Osteoblast (primary cell): ENCODE measurements around the gene ILK. TPM values are rescaled to one million over a fixed set of nuclear protein-coding genes. Genes with fewer than 3 reads are reported as not detected.

ENCODE experiments used
- DNase-seq: peaks from one replicate; pipeline ENCODE4 v3.0.0; 2011; ENCODE audit warnings: low spot score, mixed read lengths; ENCODE audit not compliant: insufficient read length; ENCODE audit errors: missing footprints
- H2AFZ ChIP-seq: 2 replicates; pipeline ENCODE4 v1.6.0; 2011; ENCODE audit warnings: mild to moderate bottlenecking, low read length
- H3K27ac ChIP-seq: 2 replicates; pipeline ENCODE4 v1.5.1; 2011; ENCODE audit warnings: mild to moderate bottlenecking, low read depth, low read length, moderate library complexity
- H3K27me3 ChIP-seq: 2 replicates; pipeline ENCODE4 v1.6.0; 2012; ENCODE audit warnings: mild to moderate bottlenecking, control low read depth, inconsistent platforms, low read length, moderate library complexity; ENCODE audit not compliant: insufficient read depth
- H3K36me3 ChIP-seq: 2 replicates; pipeline ENCODE4 v1.5.1; 2011; ENCODE audit warnings: mild to moderate bottlenecking, low read length, control low read depth, moderate library complexity; ENCODE audit not compliant: insufficient read depth
- H3K4me1 ChIP-seq: 2 replicates; pipeline ENCODE4 v1.5.1; 2011; ENCODE audit warnings: mild to moderate bottlenecking, low read length, control low read depth, moderate library complexity; ENCODE audit not compliant: insufficient read depth
- H3K4me2 ChIP-seq: 2 replicates; pipeline ENCODE4 v1.6.0; 2011; ENCODE audit warnings: mild to moderate bottlenecking, low read length; ENCODE audit not compliant: insufficient read depth
- H3K4me3 ChIP-seq: fragments of 200-600 bp; sonication (generic); 3 replicates; pipeline ENCODE4 v1.5.1; 2012; ENCODE audit warnings: mild to moderate bottlenecking, low read length, inconsistent platforms; ENCODE audit not compliant: insufficient read depth
- H3K79me2 ChIP-seq: 2 replicates; pipeline ENCODE4 v1.6.0; 2012; ENCODE audit warnings: mild to moderate bottlenecking, low read length, control low read depth, inconsistent platforms; ENCODE audit not compliant: insufficient read depth
- H3K9me3 ChIP-seq: 2 replicates; pipeline ENCODE4 v1.5.1; 2011; ENCODE audit warnings: low read depth, low read length, control low read depth
- H4K20me1 ChIP-seq: 2 replicates; pipeline ENCODE4 v1.6.0; 2012; ENCODE audit warnings: mild to moderate bottlenecking, low read length, control low read depth; ENCODE audit not compliant: insufficient read depth
- CTCF ChIP-seq: IDR thresholded peaks from 2 replicates; pipeline ENCODE4 v1.5.1; 2011; ENCODE audit warnings: mild to moderate bottlenecking, low read depth, low read length, moderate library complexity; ENCODE audit errors: extremely low read depth
- total RNA-seq: library from RNA; depleted of rRNA; stranded (reverse); fragments of >200 nt; gene quantifications from 2 replicates; pipeline ENCODE4 v1.2.3, GENCODE V29; 2012

Gene ILK
- total RNA-seq, 1 donor, result 176 TPM

- Histone ChIP-seq H3K9me3 (no peaks in the 10 kb centered on the region), H3K27me3 (no peaks in the 10 kb centered on the region), H3K4me2 (no peak overlapping the region), H3K4me3 (no peak overlapping the region), H4K20me1 (peaks cover 12% of the 10 kb centered on the region), H3K79me2 (no peaks in the 10 kb centered on the region), H2AFZ (no peak overlapping the region), H3K36me3 (no peaks in the 10 kb centered on the region), H3K4me1 (peaks cover 18% of the 10 kb centered on the region), H3K27ac (no peak overlapping the region)
- no peak for TF ChIP-seq CTCF
- no peak for DNase-seq
These were observed 28.5 kb upstream of the ILK start for GRCh38 chr11:6574816-6575715.

GRCh38 chr11:6576471-6577373, 26.9 kb upstream of the ILK start:
- no peak for DNase-seq
- TF ChIP-seq CTCF, result no peak
- Histone ChIP-seq H2AFZ (no peak overlapping the region), H3K27me3 (no peaks in the 10 kb centered on the region), H3K4me3 (no peak overlapping the region), H4K20me1 (peaks cover 4% of the 10 kb centered on the region), H3K4me2 (peak overlapping the region; percentile 33), H3K27ac (no peak overlapping the region), H3K9me3 (no peaks in the 10 kb centered on the region), H3K4me1 (peaks cover 17% of the 10 kb centered on the region), H3K79me2 (no peaks in the 10 kb centered on the region), H3K36me3 (no peaks in the 10 kb centered on the region)

GRCh38 chr11:6578134-6578533, 25.4 kb upstream of the ILK start:
- no peak for TF ChIP-seq CTCF
- Histone ChIP-seq H3K27me3 (no peaks in the 10 kb centered on the region), H3K9me3 (no peaks in the 10 kb centered on the region), H3K4me1 (peaks cover 8% of the 10 kb centered on the region), H2AFZ (no peak overlapping the region), H3K27ac (no peak overlapping the region), H3K36me3 (no peaks in the 10 kb centered on the region), H3K4me3 (no peak overlapping the region), H3K79me2 (no peaks in the 10 kb centered on the region), H4K20me1 (no peaks in the 10 kb centered on the region), H3K4me2 (no peak overlapping the region)
- DNase-seq, result no peak

GRCh38 chr11:6579681-6580080, 23.9 kb upstream of the ILK start:
- no peaks in the 10 kb centered on the region for H4K20me1 ChIP-seq
- H3K79me2 ChIP-seq, result no peaks in the 10 kb centered on the region
- peaks cover 8% of the 10 kb centered on the region for H3K4me1 ChIP-seq
- no peak for TF ChIP-seq CTCF
- H3K4me2 ChIP-seq, result no peak overlapping the region
- no peak overlapping the region for H3K27ac ChIP-seq
- DNase-seq, result no peak
- H3K36me3 ChIP-seq, result no peaks in the 10 kb centered on the region
- H2AFZ ChIP-seq, result no peak overlapping the region
- no peaks in the 10 kb centered on the region for H3K9me3 ChIP-seq
- no peaks in the 10 kb centered on the region for H3K27me3 ChIP-seq
- no peak overlapping the region for H3K4me3 ChIP-seq
